Stimulated activated CD8-positive, alpha-beta memory T cell treated with anti-CD3 and anti-CD28 coated beads, Interleukin-4, amount 100 ng/mL, for 4 hours (primary cell): ENCODE data around the gene GATAD2B.
"Not testable (repeated sequence)": the region's sequence is repeated elsewhere in the genome, so short reads cannot be mapped to it uniquely, and the experiment has no call there.

ENCODE experiments used
- DNase-seq, 2 donors: peaks; one replicate each; pipeline ENCODE4 v3.0.0-alpha.2; 2020; ENCODE audit warnings: low read depth in 2 of 2, low spot score in 1 of 2

Gene GATAD2B

DNA sequence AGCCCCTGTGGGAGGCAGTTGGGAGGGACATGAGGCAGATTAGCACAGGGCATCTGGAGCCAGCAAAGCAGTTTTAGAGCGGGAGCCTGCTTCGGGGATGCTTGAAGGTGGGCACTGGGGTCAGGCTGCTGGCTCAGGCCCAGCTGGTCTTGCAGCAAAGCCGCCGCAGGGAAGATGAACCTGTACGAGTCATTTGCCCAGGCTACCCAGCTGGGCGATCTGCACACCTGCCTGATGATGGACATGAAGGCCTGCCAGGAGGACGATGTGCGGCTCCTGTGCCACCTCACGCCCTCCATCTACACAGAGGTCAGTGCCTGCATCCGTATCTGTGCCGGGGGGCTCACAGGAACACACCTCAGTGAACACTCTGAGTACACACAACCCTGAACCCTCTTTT is 155.3 kb downstream of the GATAD2B start:
- DNase-seq: no peak

DNA sequence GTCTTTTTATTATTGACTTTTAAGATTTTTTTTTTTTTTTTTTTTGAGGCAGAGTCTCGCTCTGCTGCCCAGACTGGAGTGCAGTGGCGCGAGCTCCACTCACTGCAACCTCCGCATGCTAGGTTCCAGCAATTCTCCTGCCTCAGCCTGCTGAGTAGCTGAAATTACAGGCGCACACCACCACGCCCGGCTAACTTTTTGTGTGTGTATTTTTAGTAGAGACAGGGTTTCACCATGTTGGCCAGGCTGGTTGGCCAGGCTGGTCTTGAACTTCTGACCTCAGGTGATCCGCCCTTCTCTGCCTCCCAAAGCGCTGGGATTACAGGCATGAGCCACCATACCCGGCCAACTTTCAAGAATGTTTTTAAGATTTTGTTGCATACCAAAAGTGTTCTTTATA is 156.1 kb downstream of the GATAD2B start:
- DNase-seq: not testable (repeated sequence)

DNA sequence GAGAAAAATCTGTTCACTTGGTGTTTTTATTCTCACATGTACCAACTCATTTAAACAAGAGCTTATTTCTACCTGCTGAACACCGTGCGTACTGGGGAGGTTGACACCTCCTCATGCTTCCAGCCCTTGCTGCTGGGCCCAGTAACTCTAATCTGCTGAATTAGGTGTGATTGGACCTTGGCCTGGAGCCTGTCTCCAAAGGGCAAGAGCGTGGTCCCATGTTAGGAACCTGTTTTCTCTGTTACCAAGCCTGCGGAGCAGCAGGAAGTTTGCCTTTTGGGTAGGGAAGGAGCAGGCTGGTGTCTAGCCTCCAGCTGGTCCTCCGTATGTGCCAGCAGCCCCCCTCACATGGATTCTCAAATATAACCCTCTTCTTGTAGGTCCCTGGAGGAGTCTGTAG is 158.5 kb downstream of the GATAD2B start:
- no peak for DNase-seq

DNA sequence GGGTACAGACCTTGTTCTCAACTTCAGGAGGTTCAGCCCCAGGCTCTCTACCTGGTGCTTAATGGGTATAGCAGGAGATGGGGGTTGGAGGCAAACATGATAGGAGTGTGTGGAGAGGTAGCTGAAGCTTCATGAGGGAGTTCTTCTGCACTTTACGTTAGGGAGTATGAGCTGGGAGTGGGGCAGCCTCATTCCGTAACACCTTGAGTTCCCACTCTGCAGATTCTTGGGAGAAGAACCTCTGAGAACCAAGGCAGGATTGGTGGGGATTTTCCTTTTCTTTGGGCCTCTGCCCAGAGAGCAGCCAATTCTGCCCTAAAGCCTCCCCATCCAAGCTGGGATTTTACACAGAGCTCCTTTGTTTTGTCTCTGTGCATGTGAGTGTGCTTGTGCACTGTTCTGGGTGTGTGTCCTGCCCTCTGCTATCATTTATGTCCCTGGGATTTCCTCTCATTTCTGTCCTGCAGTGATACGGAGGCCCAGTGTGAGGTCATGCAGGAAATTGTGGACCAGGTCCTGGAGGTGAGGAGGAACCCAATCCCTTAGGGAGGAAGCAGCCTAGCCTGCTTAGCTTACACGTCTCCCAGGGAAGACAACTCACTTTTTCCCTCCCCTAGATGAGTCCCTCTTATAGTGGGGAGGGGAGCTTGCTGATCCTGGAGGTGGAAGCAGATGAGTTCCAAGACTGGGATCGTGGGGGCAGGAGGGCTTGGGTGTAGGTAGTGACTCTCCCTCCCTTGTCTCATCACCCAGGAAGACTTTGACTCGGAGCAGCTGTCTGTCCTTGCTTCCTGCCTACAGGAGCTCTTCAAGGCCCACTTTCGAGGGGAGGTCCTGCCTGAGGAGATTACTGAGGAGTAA is 159.2 kb downstream of the GATAD2B start:
- DNase-seq: no peak

GRCh38 chr1:153760440-153760839 is 162.3 kb downstream of the GATAD2B start:
- no peak for DNase-seq
